Activated CD8-positive, alpha-beta T cell treated with anti-CD3 and anti-CD28 coated beads for 36 hours (primary cell): ENCODE data around the gene SPAG16. TPM values are rescaled to one million over a fixed set of nuclear protein-coding genes. Genes with fewer than 3 reads are reported as not detected.

ENCODE experiments used
- ATAC-seq: fragments of 200-7000 bp; cut with Tn5 transposase; one replicate; pipeline ENCODE4 v1.10.0; 2021; ENCODE audit warnings: mild to moderate bottlenecking, moderate library complexity
- CTCF ChIA-PET: fragments of 350-600 bp; sonication (Branson Sonifier 250); formaldehyde crosslinking; loops from one replicate; lab custom pipeline; 2021; ENCODE audit warnings: antibody characterized with exemption; lab: Charles Lee
- POLR2A ChIA-PET: fragments of 350-600 bp; sonication (Branson Sonifier 250); formaldehyde crosslinking; loops from one replicate; lab custom pipeline; 2021; ENCODE audit warnings: antibody characterized with exemption; lab: Charles Lee
- DNase-seq: peaks from one replicate; pipeline ENCODE4 v3.0.0-alpha.2; 2020
- H3K27ac Mint-ChIP-seq: one replicate; pipeline ENCODE4 v1.8.0; 2021; ENCODE audit warnings: mild to moderate bottlenecking, mixed read lengths
- H3K27me3 Mint-ChIP-seq: one replicate; pipeline ENCODE4 v1.8.0; 2021; ENCODE audit warnings: mixed read lengths
- H3K36me3 Mint-ChIP-seq: one replicate; pipeline ENCODE4 v1.8.0; 2021; ENCODE audit warnings: low read depth, mixed read lengths
- H3K4me1 Mint-ChIP-seq: one replicate; pipeline ENCODE4 v1.8.0; 2021; ENCODE audit warnings: low read depth, mixed read lengths
- H3K4me3 Mint-ChIP-seq: one replicate; pipeline ENCODE4 v1.8.0; 2021; ENCODE audit warnings: mild to moderate bottlenecking, moderate library complexity, mixed read lengths
- H3K9me3 Mint-ChIP-seq: one replicate; pipeline ENCODE4 v1.8.0; 2021; ENCODE audit warnings: mixed read lengths
- intact Hi-C: fragments of 100-400 bp; cut with micrococcal nuclease; formaldehyde crosslinking; loops from one replicate; pipeline ENCODE4 v1.10.0; 2022
- total RNA-seq, 2 experiments: library from RNA; stranded (reverse); gene quantifications; one replicate each; pipeline ENCODE4 v1.2.3, GENCODE V29; 2021
- TF ChIP-seq, protein P1 (sequence below): fragments of 200-600 bp; IDR thresholded peaks from one replicate; pipeline ENCODE4 v1.8.0; 2022; ENCODE audit warnings: antibody characterized with exemption, mild to moderate bottlenecking

SPAG16 gene
- total RNA-seq, 2 experiments from 2014 or later: 9.4 to 11.7 TPM

DNA sequence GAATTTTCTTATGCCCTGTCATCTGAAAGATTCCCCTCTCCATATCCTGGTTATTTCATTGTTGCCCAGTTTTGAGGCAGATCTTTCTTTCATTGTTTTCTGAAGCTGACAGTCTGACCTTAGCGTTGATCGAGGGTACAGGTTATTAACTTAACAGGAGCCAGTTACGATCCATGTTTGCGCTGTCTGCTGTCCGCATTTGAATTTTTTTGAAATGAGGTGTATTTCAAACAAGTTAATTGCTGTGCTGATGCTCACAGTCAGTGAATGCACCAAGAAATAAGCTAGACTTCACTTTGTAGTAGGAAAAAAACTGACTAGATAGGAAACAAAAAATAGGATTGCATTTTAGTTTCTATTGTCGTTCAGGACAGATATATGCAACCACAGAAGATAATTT is 34.8 kb upstream of the SPAG16 start:
- H3K27ac Mint-ChIP-seq: no peak overlapping the region
- intact Hi-C loops: no loop called here
- ATAC-seq (no peak), DNase-seq (no peak)
- H3K4me3 Mint-ChIP-seq: no peak overlapping the region
- TF ChIP-seq, protein P1, sequence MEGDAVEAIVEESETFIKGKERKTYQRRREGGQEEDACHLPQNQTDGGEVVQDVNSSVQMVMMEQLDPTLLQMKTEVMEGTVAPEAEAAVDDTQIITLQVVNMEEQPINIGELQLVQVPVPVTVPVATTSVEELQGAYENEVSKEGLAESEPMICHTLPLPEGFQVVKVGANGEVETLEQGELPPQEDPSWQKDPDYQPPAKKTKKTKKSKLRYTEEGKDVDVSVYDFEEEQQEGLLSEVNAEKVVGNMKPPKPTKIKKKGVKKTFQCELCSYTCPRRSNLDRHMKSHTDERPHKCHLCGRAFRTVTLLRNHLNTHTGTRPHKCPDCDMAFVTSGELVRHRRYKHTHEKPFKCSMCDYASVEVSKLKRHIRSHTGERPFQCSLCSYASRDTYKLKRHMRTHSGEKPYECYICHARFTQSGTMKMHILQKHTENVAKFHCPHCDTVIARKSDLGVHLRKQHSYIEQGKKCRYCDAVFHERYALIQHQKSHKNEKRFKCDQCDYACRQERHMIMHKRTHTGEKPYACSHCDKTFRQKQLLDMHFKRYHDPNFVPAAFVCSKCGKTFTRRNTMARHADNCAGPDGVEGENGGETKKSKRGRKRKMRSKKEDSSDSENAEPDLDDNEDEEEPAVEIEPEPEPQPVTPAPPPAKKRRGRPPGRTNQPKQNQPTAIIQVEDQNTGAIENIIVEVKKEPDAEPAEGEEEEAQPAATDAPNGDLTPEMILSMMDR: no peak
- H3K36me3 Mint-ChIP-seq: no peaks in the 10 kb centered on the region
- H3K4me1 Mint-ChIP-seq: peaks cover 5% of the 10 kb centered on the region
- H3K9me3 Mint-ChIP-seq: no peaks in the 10 kb centered on the region
- CTCF ChIA-PET: interaction anchor here (1.4 kb wide), 1 partner anchor 33 kb away, joined by 5 read pairs; no protein-coding TSS in a partner anchor
- no peaks in the 10 kb centered on the region for H3K27me3 Mint-ChIP-seq
- POLR2A ChIA-PET: no interaction called here

DNA sequence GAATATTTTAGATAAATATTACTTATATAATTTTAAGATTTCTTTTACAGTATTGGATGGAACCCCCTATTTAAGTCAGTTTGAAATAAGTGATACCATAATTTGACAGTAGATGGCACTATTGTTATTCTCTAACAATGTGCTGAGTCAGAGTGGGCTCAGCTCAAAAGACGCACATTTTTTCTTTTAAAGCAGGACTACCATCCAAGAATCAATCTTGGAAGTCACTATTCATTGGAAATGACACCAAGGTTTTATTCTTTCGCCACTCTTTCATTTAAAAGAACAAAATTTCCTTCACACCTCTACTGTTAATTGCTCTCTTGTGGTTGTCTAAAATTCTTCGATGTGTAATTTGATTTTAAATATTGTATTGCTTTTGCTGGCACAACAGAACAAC is 32.6 kb upstream of the SPAG16 start:
- DNase-seq: no peak
- peak; percentile 77 for ATAC-seq
- Mint-ChIP-seq H3K4me3 (no peak overlapping the region), H3K4me1 (peaks cover 3% of the 10 kb centered on the region), H3K36me3 (no peaks in the 10 kb centered on the region), H3K27ac (no peak overlapping the region), H3K9me3 (no peaks in the 10 kb centered on the region), H3K27me3 (no peaks in the 10 kb centered on the region)
- CTCF ChIA-PET: interaction anchor here (0.7 to 1.6 kb wide), 4 partner anchors 9 to 680 kb away, joined by 3 to 6 read pairs (median 4); no protein-coding TSS in a partner anchor
- TF ChIP-seq, protein P1: peak; percentile 79
- intact Hi-C loops: loop anchor here (10.0 kb wide), 1 partner anchor 683 kb away; no protein-coding TSS in a partner anchor
- POLR2A ChIA-PET: no interaction called here

DNA sequence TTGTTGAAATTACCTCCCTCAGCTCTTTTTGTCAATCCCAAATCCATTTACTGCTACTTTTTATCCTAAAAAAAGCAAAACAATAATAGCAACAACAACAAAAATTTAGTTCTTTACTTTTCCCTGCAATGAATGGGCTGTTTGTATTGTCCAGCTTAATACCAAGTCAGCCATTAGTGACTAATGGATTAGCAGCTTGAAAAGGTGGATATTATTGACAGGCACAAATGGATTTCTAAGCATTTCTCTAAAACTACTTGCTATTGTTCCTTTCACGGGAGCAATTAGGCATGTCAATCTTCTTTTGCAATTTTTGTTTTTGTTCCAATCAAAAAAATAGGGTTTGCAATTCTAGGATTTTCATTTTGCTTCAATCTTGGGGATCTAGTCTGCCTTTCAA is 32.1 kb upstream of the SPAG16 start:
- Mint-ChIP-seq H3K9me3 (no peaks in the 10 kb centered on the region), H3K27me3 (no peaks in the 10 kb centered on the region), H3K36me3 (no peaks in the 10 kb centered on the region), H3K27ac (no peak overlapping the region), H3K4me1 (peaks cover 3% of the 10 kb centered on the region), H3K4me3 (no peak overlapping the region)
- intact Hi-C loops: loop anchor here (10.0 kb wide), 1 partner anchor 683 kb away; no protein-coding TSS in a partner anchor
- no peak for ATAC-seq
- DNase-seq: no peak
- ChIA-PET POLR2A (no interaction called here), CTCF (interaction anchor here (0.7 to 1.6 kb wide), 4 partner anchors 10 to 680 kb away, joined by 3 to 6 read pairs (median 4); no protein-coding TSS in a partner anchor)
- TF ChIP-seq, protein P1: no peak

DNA sequence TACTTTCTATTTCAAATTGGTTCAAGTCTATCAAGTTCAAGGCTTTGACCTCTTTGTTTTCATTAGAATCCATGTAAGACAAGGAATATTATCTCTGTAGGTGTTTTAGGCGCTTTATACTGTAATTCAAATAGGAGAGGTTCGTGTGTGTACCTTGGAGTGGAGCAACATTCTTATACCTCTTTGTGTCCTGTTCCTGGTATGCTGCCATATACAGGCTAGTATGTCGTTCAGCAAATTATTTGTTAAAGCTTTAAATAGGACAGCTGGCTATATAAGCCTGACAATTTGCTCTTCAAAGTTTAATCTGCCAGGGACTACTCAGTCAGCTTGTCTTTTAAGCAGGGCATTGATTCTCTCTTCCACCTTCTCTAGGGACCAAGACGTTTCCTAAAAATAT is 31.1 kb upstream of the SPAG16 start:
- no peaks in the 10 kb centered on the region for H3K36me3 Mint-ChIP-seq
- ChIA-PET CTCF (interaction anchor here (1.0 to 2.1 kb wide), 3 partner anchors 13 to 37 kb away, joined by 3 to 6 read pairs (median 3); no protein-coding TSS in a partner anchor), POLR2A (no interaction called here)
- no peak overlapping the region for H3K27ac Mint-ChIP-seq
- H3K27me3 Mint-ChIP-seq: no peaks in the 10 kb centered on the region
- ATAC-seq: no peak
- no peak overlapping the region for H3K4me3 Mint-ChIP-seq
- TF ChIP-seq, protein P1: no peak
- peaks cover 3% of the 10 kb centered on the region for H3K4me1 Mint-ChIP-seq
- intact Hi-C loops: loop anchor here (10.0 kb wide), 1 partner anchor 682 kb away; no protein-coding TSS in a partner anchor
- H3K9me3 Mint-ChIP-seq: no peaks in the 10 kb centered on the region
- DNase-seq: no peak

DNA sequence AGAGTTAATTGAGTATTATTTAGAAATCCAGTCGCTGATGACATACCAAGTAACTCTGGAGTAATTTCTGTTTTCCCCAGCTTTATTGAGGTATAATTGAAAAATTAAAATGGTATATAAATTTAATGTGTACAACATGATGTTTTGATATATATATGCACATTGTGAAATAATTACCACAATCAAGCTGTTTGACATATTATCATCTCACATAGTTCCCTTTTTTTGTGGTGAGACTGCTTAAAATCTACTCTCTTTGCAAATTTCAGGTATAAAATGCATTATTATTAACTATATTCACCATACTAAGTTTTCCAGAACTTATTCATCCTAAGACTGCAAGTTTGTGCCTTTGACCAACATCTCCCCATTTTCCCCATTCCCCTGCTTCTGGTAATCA is 25.0 kb upstream of the SPAG16 start:
- ATAC-seq: no peak
- H3K36me3 Mint-ChIP-seq: no peaks in the 10 kb centered on the region
- no peak for DNase-seq
- H3K27me3 Mint-ChIP-seq: no peaks in the 10 kb centered on the region
- H3K9me3 Mint-ChIP-seq: no peaks in the 10 kb centered on the region
- TF ChIP-seq, protein P1: no peak
- POLR2A ChIA-PET: no interaction called here
- H3K4me3 Mint-ChIP-seq: no peak overlapping the region
- H3K4me1 Mint-ChIP-seq: no peaks in the 10 kb centered on the region
- CTCF ChIA-PET: no interaction called here
- no peak overlapping the region for H3K27ac Mint-ChIP-seq
- intact Hi-C loops: loop anchor here (10.0 kb wide), 1 partner anchor 676 kb away; no protein-coding TSS in a partner anchor
